Activated CD4-positive, alpha-beta T cell treated with anti-CD3 and anti-CD28 coated beads, Interleukin-2, Interleukin-6, amounts not matched to agents 100 ng/mL and 50 ng/mL, durations not matched to agents 16 hours and 8 hours (primary cell): ENCODE results near the gene PON2.

Experiments used
- DNase-seq: peaks from one replicate; pipeline ENCODE4 v3.0.0-alpha.2; 2020

The PON2 gene

GRCh38 chr7:95441042-95441823 is 6.4 kb upstream of the PON2 start:
- DNase-seq = no peak

GRCh38 chr7:95440394-95441038 is 5.7 kb upstream of the PON2 start:
- no peak for DNase-seq

GRCh38 chr7:95436407-95436806 is 1.6 kb upstream of the PON2 start:
- no peak for DNase-seq

GRCh38 chr7:95435422-95435780 is 573 bp upstream of the PON2 start:
- DNase-seq = no peak

- no peak for DNase-seq
Observed at GRCh38 chr7:95433952-95434556, 774 bp downstream of the PON2 start.

GRCh38 chr7:95433129-95433528 is 1.7 kb downstream of the PON2 start:
- no peak for DNase-seq

GRCh38 chr7:95432606-95433005 is 2.2 kb downstream of the PON2 start:
- DNase-seq = no peak

- no peak for DNase-seq
Observed at GRCh38 chr7:95430864-95431263, 4.0 kb downstream of the PON2 start.

- no peak for DNase-seq
Observed at GRCh38 chr7:95429241-95429990, 5.4 kb downstream of the PON2 start.

GRCh38 chr7:95427914-95428516 is 6.8 kb downstream of the PON2 start:
- DNase-seq = no peak

- no peak for DNase-seq
Observed at GRCh38 chr7:95427166-95427565, 7.7 kb downstream of the PON2 start.

GRCh38 chr7:95425694-95426093 is 9.1 kb downstream of the PON2 start:
- DNase-seq = no peak

GRCh38 chr7:95424716-95425115 is 10.1 kb downstream of the PON2 start:
- no peak for DNase-seq

GRCh38 chr7:95421847-95422444 is 12.9 kb downstream of the PON2 start:
- no peak for DNase-seq

GRCh38 chr7:95421000-95421846 is 13.6 kb downstream of the PON2 start:
- no peak for DNase-seq

GRCh38 chr7:95412075-95412474 is 22.8 kb downstream of the PON2 start:
- peak; percentile 31 for DNase-seq

- no peak for DNase-seq
Observed at GRCh38 chr7:95411666-95412065, 23.2 kb downstream of the PON2 start.

GRCh38 chr7:95411036-95411435 is 23.8 kb downstream of the PON2 start:
- DNase-seq = peak; percentile 36

GRCh38 chr7:95407751-95408150 is 27.1 kb downstream of the PON2 start:
- DNase-seq = no peak

- no peak for DNase-seq
Observed at GRCh38 chr7:95405800-95406199, 29.0 kb downstream of the PON2 start.

- no peak for DNase-seq
Observed at GRCh38 chr7:95405208-95405607, 29.6 kb downstream of the PON2 start.
